Panc1 (cell line): ENCODE data around the gene GLI1.

ENCODE experiments used
- REST ChIP-seq, 2 experiments: IDR thresholded peaks; 2 replicates each; pipeline ENCODE4 v1.6.1; 2011 to 2012; ENCODE audit warnings: low read depth in 2 of 2, control low read depth in 1 of 2, low read length in 1 of 2, mild to moderate bottlenecking in 1 of 2, moderate library complexity in 1 of 2; ENCODE audit not compliant: insufficient read depth in 1 of 2
- SIN3A ChIP-seq: IDR thresholded peaks from 2 replicates; pipeline ENCODE4 v1.6.1; 2012; ENCODE audit warnings: low read depth, mild to moderate bottlenecking, low read length, moderate library complexity, borderline replicate concordance; ENCODE audit not compliant: insufficient read depth
- TF ChIP-seq, protein P1 (sequence below): fragments of 450-650 bp; IDR thresholded peaks from 2 replicates; pipeline ENCODE4 v1.5.1; 2017; ENCODE audit warnings: mild to moderate bottlenecking

DNA sequence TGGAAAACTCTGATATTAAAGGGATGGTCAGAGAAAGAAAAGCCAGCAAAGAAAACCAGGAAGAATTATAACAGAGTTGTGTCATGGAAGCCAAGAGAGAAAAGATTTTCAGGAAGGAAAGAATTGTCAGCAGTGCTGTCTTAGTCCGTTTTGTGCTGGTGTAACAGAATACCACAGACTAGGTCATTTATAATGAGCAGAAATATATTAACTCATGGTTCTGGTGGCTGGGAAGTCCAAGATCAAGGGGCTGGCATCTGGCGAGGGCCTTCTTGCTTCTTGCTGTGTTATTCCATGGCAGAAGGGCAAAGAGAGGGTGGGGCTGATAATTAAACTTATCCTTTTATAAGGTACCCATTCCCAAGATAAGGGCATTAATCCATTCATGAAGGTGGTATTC, 10.9 kb upstream of the GLI1 start:
- TF ChIP-seq, protein P1, sequence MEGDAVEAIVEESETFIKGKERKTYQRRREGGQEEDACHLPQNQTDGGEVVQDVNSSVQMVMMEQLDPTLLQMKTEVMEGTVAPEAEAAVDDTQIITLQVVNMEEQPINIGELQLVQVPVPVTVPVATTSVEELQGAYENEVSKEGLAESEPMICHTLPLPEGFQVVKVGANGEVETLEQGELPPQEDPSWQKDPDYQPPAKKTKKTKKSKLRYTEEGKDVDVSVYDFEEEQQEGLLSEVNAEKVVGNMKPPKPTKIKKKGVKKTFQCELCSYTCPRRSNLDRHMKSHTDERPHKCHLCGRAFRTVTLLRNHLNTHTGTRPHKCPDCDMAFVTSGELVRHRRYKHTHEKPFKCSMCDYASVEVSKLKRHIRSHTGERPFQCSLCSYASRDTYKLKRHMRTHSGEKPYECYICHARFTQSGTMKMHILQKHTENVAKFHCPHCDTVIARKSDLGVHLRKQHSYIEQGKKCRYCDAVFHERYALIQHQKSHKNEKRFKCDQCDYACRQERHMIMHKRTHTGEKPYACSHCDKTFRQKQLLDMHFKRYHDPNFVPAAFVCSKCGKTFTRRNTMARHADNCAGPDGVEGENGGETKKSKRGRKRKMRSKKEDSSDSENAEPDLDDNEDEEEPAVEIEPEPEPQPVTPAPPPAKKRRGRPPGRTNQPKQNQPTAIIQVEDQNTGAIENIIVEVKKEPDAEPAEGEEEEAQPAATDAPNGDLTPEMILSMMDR: no peak
- no peak for TF ChIP-seq REST (IDR thresholded peaks at IDR 0.05; ENCODE audit: insufficient read depth in 1 of 2, low read depth in 2 of 2, low read length in 1 of 2)
- TF ChIP-seq SIN3A: no peak
